GM21528 (cell line): ENCODE data around the gene UBE2E2.
A peak's percentile ranks its signal among the peaks of the same experiment; 100 is the strongest.

Experiments used
- ATAC-seq: cut with Tn5 transposase; IDR thresholded peaks from one replicate; pipeline ENCODE4 v1.9.1; 2021; ENCODE audit warnings: mild to moderate bottlenecking, moderate library complexity; ENCODE audit not compliant: unreplicated experiment, low FRiP score

The UBE2E2 gene

DNA sequence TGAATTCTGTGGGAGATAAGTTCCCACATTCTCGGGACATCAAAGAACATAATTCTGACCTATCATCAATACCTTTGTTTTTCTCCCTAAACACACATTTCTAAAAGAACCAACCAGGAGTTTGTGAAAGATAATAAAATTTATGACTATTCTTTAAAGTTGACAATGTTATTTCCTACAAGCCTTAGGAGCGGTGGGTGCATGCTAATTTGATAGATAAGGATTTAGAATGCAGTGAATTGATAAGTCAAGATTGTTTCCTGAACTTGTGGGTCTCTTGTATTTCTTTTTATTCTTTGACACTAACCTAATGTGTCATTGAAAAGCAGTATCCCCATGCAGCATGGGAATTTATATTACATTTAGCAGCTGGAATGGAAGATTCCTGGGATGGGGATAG, 10.3 kb upstream of the UBE2E2 start:
- ATAC-seq: no peak

DNA sequence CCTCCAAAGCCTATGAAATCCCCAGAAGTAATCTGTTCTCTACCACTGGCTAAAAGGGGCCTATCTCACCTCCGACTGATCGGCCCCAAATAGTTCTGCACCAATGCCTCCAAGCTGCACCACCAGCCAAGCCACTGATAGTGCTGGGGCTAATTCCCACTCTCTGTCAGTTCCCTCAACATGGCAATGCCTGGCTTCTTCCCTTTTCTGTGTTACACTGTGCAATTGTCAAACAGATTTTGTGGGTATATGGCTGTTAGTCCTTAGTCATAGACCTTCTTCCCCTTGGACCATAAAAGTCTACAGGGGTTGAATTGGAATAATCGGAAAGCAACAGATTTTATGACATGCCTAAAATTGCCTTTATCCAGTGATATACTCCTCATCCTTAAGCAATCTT, 9.3 kb upstream of the UBE2E2 start:
- no peak for ATAC-seq

DNA sequence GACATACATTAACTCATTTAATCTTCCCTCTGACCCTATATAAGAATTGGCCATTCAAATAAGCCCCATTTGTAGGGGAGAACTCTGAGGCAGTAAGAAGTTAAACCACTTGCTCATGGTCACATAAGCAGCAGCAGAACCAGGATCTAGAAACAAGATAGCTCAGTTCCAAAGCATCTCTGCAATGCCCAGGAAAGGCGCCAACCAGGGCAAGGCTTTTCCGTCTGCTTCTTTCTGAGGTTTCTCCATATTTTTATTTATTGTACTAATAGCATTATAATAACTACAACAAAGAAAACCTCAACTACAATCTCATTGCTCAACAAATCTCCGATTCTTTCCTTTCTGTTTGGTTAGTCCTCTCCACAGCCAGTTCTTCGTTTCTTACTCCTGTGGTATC, 4.3 kb upstream of the UBE2E2 start:
- no peak for ATAC-seq

DNA sequence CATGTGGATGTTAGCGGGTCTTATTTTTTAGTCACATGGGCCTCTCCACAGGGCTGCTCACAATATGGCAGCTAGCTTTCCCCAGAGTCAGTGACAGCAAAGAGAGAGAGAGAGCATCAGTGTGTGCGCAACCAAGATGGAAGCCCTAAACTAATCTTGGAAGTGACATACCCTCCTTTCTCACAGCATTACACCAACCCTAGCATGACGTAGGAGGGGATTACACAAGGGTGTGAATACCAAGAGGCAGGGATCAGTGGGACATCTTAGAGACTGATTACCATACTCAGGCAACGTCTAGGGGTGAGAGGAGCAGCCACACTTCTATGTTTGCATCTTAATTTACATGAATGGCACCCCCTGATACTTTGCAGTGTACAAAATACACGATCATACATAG, 3.5 kb upstream of the UBE2E2 start:
- ATAC-seq: no peak

DNA sequence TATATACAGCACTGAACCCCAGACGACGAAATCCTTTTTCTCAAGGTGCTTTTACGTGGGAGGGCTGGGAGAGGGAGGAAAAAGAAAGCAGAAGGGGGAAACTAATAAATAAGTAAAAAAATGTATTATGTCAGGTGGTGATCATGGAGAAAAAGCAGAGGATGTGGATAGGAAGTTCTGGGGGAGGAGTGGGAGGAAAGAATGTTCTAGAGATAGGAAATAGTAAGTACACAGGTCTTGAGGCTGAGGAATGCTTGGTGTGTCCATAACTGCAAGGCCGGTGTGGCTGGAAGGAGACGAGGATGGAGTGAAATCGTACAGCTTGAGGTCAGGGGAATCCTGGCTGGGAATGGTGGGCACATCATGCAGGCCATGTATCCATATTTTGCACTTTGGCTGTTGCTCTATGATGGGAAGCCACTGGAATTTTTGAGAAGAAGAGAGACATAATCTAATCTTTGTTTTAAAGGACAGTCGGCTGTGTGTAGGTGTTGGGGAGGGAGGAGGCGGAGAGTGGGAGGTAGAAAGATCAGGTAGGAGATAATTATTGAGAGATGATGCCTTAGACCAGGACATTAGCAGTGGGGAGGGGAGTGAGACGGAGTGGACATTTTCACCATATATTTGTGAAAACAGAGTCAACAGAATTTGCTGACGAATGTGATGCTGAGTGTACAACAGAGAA, 1.8 kb upstream of the UBE2E2 start:
- no peak for ATAC-seq

DNA sequence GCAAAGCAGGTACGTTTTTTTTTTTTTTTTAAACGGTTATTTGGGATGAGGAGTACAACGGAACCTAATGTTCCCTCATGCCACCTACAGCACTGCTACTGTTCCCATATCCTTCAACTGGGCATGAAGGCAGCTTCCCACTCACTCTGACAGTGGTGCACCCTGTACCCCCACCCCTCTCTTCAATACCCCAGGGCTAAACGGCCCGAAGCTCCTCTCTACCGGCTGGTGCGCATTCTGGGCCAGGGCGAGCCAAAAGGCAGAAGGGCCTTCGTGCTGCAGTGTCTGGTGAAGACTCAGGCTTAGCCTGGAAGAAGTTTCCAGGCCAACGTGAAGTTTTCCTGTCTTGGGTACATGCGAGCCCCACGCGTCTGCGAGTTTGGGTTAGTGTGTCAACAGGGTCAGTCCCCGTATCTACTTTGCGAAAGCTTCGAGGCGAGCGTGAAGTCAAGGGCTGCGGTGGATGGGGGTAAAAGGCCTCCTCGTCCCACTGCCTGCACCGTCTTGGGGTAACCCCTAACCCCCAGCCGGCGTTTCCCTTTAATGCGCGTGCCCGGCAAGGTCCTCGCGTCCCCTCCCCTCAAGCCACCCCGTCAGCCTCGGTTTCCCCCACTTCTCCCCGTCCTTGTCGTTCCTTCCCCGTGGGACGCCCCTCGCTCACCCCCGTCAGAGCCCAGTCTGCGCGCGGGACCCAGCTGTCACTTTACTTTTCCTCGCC, 765 bp upstream of the UBE2E2 start:
- peak; percentile 23 for ATAC-seq

DNA sequence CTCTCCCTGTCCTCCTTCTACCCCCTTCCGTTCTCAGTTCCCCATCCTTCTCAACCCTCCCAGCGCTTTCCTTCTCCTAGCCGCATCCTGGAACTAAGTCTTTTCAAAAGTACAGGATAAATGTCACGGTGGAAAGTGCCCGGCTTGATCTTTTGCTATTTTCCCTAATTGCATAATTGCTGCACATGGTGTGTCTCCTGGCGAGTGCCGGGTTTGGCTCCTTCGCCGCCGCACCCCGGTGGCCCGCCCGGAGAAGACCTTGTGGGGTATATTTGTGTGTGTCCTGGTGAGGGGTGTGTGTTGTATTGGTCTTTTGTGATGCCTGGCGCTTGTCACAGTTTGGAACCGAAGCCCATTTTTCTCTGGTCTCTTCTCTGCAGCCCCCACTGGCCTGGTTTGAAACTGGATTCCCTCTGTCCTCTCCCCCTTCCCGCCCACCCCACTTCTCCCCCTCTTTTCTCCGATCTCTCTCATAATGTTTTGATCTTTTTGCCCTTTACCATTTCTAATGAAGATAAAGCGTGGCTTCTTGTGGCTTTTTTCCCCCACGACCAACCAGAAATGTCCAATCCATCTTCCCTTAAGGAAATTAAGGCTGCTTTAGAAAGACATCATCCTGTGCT, 692 bp downstream of the UBE2E2 start:
- ATAC-seq: peak; percentile 29

DNA sequence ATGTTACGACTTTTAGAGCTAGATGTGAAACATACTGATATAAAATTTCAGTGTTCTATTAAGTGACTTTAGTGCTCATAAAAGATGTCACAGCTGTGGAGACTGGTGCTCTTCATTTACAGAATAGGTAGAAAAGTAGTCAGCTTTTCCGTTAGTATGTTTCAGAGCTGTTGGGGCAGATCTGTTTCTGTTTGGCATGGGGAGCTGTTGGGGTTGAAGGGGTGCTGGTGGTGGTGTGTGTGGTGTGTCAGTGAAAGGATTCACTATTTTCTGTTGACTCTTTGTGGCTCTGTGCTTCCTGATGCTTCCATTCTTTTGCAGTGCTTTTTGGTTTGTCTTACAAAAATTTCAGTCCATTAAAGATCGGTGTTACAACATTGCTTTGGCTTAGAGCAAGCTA, 3.2 kb downstream of the UBE2E2 start:
- no peak for ATAC-seq

DNA sequence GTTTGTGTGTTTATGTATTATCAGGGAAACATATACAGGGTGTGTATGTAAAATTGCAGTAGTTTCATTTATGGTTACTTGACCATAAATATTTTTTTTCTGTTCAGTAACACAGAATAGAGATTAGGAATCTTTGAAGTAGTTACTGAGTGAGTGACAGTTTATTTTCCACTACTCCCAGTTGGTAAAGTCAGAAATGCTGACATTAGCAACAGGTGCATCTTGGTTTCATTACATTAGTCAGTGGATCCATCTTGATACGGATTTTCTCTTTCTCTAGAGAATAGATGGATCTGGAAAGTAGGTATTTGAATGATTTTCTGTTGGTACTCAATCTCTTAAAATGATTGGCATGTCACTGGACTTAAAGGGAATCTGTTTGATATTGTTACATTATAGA, 6.0 kb downstream of the UBE2E2 start:
- ATAC-seq: no peak

DNA sequence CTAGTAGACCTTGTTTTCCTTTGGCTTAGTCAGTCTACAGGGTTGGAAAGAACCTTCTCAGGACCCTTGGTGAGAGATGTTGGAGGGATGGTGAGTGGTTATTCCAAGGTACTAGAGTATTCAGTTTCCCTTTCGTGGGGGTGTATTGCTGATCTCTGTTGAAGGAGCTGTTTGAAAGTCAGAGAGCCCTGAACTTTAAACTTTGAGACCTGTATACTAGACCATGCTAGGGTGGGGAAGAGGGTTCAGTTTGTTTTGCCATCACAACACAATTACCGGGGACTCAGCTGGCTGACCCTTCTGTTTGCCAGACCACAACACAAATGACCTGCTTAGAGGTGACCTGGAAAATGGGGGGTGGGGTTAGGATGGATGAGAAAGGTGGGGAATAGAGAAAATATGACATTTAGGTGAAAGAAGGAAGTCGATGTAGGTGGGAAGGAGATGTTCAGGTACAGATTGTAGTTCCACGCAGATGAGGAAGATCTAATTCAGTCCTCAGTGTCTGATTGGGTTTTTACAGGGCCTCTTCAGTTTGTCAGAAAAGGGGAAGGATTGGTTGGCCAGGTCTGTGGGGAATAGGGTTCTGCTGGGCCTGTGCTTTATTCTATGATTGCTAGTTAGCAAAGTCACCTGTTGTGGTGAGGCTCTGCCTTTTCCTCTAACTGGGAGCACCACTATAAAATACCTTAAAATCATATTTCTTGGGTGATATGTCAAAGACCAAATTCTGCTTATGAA, 6.8 kb downstream of the UBE2E2 start:
- ATAC-seq: no peak

DNA sequence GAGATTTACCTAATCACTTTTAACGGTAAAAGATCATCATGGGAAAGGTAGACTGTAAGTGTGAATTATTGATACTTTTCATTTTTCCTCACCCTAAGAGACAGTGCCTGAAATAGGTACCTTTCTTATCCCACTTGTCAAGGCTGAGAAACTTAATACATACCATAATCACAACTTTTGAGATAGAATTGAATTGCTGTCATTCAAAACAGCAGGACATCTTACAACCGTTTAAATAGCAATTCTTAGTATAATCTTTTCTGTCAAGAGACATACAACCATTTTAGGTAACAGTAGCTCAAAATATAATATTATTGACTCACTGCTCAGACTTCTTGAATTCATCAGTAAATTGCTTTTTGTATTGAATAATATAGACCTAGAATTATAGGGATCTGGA, 10.7 kb downstream of the UBE2E2 start:
- ATAC-seq: no peak

DNA sequence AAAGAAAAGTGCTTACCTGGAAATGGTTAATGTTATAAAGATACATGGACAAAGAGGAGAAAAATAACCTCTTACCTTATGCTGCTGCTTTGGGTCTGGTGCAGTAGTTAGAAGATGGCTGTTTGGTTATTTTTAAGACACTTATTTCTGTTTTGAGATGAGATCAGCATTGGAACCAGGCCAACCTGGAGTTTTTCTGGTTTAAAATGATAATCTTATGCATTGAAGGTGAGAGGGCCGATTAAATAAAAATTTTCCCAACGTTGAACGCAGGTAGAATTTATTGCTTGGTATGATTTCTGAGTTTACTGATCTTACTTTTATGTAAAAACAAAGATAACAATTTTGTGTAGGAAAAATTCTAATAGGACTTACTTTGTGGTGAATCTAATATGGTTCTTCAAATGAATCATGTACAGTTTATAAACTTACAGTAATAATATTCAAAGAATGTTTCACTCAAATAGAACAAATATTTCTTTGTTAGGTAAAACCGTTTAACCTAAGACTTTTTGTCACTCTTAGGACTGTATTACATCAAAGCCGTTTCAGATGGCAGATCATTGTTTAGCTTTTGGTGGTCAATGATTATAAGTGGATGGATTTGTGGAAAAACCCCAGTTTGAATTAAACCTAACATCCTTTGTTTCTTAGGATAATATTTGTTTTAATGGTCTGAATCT, 14.9 kb downstream of the UBE2E2 start:
- no peak for ATAC-seq

DNA sequence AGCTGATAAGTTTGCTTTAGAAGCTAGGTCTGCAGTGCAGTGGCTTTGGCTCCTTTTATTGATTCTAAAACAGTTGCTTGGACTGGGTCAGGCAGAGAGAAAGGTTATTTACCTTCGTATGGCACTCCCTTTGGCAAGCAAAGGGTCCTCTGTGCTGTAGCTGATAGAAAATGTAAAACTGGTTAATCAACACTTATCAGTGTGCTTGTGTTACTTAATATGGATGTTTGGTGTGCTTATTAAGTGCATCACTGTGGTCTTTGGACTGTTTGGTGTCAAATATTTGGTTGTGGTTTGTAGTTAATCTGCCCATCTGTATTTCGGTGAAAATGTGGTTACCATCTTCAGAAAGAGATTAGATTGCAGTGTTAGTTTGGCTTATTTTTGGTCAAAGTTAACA, 16.0 kb downstream of the UBE2E2 start:
- peak; percentile 59 for ATAC-seq

DNA sequence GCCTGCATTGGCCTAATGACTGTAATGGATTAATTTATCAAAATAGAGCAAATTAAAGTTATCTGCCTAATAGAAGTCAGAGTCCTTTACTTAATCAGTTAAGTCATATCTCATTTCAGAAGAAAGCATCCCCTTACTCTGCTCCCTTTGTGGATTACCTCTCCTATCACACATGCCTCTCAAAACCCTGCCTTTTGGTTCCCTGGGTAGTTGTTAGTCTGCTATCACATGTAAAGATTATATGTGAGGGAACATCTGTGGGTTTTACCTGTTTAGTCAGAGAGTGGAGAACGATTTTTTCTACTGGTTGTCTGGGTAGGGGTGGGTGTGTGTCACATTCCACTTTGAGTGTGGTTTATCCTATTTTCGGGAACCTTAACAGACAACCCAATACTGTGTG, 16.4 kb downstream of the UBE2E2 start:
- ATAC-seq: peak; percentile 52

DNA sequence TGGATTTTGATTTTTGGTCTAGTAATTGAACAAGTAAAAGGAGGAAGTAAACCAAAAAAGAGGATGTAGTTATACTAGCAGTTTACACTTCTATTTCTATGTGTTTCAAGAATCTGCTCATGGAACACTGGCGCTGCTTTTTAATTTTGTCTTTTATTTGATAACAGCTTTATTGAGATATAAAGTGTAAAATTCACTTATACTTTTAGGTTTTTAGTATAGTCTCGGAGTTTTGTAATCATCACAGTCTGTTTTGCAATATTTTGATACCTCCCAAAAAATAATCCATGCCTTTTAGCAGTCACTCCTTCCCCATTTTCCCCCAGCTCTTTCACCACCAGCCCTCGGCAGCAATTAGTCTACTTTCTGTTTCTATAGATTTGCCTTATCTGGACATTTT, 18.0 kb downstream of the UBE2E2 start:
- ATAC-seq: no peak

DNA sequence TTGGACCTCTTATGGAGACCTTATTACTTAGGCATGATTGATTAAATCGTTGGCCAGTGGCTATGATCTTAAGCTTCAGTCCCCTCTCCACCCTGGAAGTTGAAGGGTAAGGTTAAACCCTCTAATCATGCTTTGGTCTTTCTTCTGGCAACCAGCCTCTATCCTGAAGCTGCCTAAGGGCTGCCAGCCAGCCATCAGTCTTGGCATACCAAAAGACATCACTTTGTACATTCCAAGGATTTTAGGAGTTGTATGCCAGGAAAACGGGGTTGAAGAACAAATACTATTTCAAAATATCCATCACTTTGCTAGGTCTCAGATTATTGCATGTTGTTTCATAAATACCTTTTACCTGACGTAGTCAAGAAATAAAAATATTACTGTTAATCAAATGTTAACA, 28.9 kb downstream of the UBE2E2 start:
- no peak for ATAC-seq

DNA sequence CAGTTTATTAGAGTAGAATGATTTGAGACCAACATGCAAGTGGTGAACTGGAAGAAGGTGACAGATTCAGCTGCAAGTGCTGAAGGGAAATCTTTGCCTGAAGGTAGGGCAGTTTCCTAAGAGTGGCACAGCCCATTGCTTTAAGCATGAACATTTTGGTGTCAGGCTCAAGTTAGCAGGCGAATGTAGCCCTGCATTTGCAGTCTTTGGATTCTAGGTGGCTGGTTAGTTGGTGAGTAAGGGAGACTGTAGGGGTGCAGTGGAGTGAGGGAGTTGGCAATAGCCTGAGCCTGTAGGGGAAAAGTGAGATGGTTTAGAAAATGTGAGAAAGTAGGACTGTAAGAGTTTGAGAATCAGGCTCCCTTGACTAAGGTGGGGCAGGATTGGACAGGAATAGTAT, 29.7 kb downstream of the UBE2E2 start:
- ATAC-seq: no peak

DNA sequence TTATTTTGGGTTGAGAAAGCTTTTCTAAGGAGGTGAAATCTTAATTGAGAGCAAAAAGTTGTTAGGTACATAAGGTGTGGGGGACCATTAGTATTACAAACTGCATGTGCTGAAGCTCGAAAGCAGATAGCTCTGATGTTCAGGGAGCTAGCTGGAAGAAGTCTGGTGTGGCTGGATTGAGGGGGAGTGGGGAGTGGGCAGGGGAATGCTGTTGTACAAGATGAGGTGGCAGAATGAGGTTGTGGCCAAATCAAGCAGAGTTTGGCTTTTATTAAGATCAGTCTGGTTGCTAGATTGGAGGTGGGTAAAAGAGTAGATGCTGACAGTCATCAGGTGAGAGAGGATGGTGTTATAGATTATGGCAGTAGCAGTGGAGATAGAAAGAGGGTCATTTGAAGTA, 32.1 kb downstream of the UBE2E2 start:
- no peak for ATAC-seq

DNA sequence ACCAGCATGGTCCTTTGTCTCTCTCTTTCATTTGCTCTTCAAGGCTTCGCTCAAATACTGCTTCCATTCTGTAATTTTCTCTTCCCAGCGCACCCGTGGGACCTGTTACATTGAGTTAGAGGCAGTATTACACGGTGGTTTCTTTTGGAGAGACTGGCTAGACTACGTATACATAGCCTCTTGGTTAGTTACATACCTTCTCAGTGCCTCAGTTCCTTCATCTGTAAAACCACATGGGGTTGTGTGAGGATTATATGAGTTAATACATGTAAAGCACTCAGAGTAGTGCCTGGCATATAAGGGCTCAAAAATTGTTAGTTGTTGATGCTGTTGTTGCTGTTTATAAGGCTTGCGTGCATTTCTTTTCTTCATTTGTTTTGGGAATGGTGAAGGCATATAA, 33.8 kb downstream of the UBE2E2 start:
- ATAC-seq: no peak

DNA sequence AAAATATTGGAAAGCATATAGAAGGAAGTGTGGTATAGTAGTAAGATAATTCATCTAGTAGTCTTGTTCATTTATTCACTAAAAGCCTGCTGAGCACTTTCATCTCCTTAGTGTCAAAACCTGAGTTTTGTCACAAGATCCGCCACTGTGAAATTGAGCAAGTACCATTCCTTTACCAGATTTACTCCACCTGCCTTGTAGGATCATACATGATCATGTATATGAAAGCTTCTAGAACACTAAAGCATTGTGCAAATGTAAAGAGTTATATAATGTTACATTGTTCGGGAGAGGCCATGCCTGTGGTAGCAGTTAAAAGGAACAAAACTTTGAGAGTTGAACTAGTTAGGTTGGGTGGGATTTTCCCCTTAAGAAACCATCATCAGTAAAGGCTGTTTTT, 35.0 kb downstream of the UBE2E2 start:
- no peak for ATAC-seq

DNA sequence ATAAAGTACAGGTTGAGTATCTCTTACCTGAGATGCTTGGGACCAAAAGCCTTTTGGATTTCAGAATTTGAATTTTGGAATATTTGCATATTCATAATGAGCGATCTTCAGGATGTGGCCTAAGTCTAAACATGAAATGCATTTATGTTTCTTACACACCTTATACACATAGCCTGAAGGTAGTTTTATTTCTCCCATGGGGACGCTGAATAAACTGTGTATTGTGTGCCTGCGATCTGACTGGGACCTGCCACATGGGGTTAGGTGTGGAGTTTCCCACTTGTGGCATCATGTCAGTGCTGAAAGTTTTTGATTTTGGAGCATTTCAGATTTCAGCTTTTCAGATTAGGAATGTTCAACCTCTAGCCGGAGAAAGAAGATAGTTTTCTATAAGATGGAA, 35.5 kb downstream of the UBE2E2 start:
- no peak for ATAC-seq
